ENCODE measurements around the gene EIF3F.

GRCh38 chr11:8047382-8047781, 60.2 kb downstream of the EIF3F start:
- TF ChIP-seq CTCF (IDR thresholded peaks at IDR 0.05; ENCODE audit: extremely low read depth in 1 of 2, insufficient read depth in 1 of 2, low read depth in 1 of 2, low read length in 2 of 2) = no peak
- TF ChIP-seq MAX (IDR thresholded peaks at IDR 0.05; ENCODE audit: insufficient read depth, insufficient read length) = no peak
- TF ChIP-seq EZH2 (IDR thresholded peaks at IDR 0.05; ENCODE audit: borderline replicate concordance, low read depth, low read length, severe bottlenecking) = no peak
- no peak for TF ChIP-seq POLR2AphosphoS5 (IDR thresholded peaks at IDR 0.05; ENCODE audit: insufficient read depth, low read depth, low read length)
- no peak for TF ChIP-seq POLR2A (IDR thresholded peaks at IDR 0.05; ENCODE audit: low read depth, low read length)
- TF ChIP-seq FOS (IDR thresholded peaks at IDR 0.05; ENCODE audit: borderline replicate concordance, insufficient read depth, low read length) = no peak
